ENCODE measurements around the gene PEX1.

PEX1 gene

GRCh38 chr7:92460510-92460909 is 67.8 kb downstream of the PEX1 start:
- H3K36me3 ChIP-seq (ENCODE audit: control insufficient read depth in 2 of 2, insufficient read depth in 1 of 2, low read length in 2 of 2): peaks cover 5 to 17% of the 10 kb centered on the region in 2 experiments
- H3K4me3 ChIP-seq (ENCODE audit: low read depth, low read length): no peak overlapping the region
- ChIA-PET CTCF (interaction anchor here (0.5 to 3.0 kb wide), 18 partner anchors 9 to 1197 kb away, joined by 3 to 29 read pairs (median 4); partner anchors contain the start of genes CYP51A1, GATAD1 and MTERF1), POLR2A (interaction anchor here (1.5 kb wide), 1 partner anchor 13 kb away, joined by 5 read pairs; the partner anchor contains the start of gene GATAD1)
- H3K9me3 ChIP-seq (ENCODE audit: control insufficient read depth, insufficient read depth, low read depth, low read length): no peaks in the 10 kb centered on the region
- TF ChIP-seq ZNF391 (tag by site-specific recombination; IDR thresholded peaks at IDR 0.05; ENCODE audit: borderline replicate concordance, low read depth) (no peak), HOXD13 (CRISPR knock-in tag; IDR thresholded peaks at IDR 0.05; ENCODE audit: borderline replicate concordance) (no peak), ZSCAN30 (tag by site-specific recombination; IDR thresholded peaks at IDR 0.05) (no peak)
- H3K4me1 ChIP-seq (ENCODE audit: control insufficient read depth, insufficient read depth, low read length): no peaks in the 10 kb centered on the region
- no peak overlapping the region for H3K27ac ChIP-seq (ENCODE audit: extremely low read depth, low read depth, low read length)

GRCh38 chr7:92460109-92460508 is 68.2 kb downstream of the PEX1 start:
- Histone ChIP-seq H3K4me1 (ENCODE audit: control insufficient read depth, insufficient read depth, low read length) (no peaks in the 10 kb centered on the region), H3K9me3 (ENCODE audit: control insufficient read depth, insufficient read depth, low read depth, low read length) (no peaks in the 10 kb centered on the region), H3K4me3 (ENCODE audit: low read depth, low read length) (no peak overlapping the region), H3K36me3 (ENCODE audit: control insufficient read depth in 2 of 2, insufficient read depth in 1 of 2, low read length in 2 of 2) (peaks cover 9 to 21% of the 10 kb centered on the region in 2 experiments), H3K27ac (ENCODE audit: extremely low read depth, low read depth, low read length) (no peak overlapping the region)
- ChIA-PET POLR2A (no interaction called here), CTCF (interaction anchor here (0.7 to 3.0 kb wide), 10 partner anchors 9 to 676 kb away, joined by 3 to 29 read pairs (median 6); partner anchors contain the start of gene GATAD1)
- TF ChIP-seq ZNF48 (tag by site-specific recombination; IDR thresholded peaks at IDR 0.05): no peak
- no peak for TF ChIP-seq ZNF112 (tag by site-specific recombination; IDR thresholded peaks at IDR 0.05)
- TF ChIP-seq ZNF10 (tag by site-specific recombination; IDR thresholded peaks at IDR 0.05): no peak
- TF ChIP-seq ZIC2 (tag by site-specific recombination; IDR thresholded peaks at IDR 0.05): no peak
- TF ChIP-seq, protein P1, sequence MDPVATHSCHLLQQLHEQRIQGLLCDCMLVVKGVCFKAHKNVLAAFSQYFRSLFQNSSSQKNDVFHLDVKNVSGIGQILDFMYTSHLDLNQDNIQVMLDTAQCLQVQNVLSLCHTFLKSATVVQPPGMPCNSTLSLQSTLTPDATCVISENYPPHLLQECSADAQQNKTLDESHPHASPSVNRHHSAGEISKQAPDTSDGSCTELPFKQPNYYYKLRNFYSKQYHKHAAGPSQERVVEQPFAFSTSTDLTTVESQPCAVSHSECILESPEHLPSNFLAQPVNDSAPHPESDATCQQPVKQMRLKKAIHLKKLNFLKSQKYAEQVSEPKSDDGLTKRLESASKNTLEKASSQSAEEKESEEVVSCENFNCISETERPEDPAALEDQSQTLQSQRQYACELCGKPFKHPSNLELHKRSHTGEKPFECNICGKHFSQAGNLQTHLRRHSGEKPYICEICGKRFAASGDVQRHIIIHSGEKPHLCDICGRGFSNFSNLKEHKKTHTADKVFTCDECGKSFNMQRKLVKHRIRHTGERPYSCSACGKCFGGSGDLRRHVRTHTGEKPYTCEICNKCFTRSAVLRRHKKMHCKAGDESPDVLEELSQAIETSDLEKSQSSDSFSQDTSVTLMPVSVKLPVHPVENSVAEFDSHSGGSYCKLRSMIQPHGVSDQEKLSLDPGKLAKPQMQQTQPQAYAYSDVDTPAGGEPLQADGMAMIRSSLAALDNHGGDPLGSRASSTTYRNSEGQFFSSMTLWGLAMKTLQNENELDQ (tag by site-specific recombination; IDR thresholded peaks at IDR 0.05; ENCODE audit: low read depth): no peak
- no peak for TF ChIP-seq WT1 (tag by site-specific recombination; IDR thresholded peaks at IDR 0.05)
- no peak for TF ChIP-seq SP3 (tag by site-specific recombination; IDR thresholded peaks at IDR 0.05)
- TF ChIP-seq SALL2 (tag by site-specific recombination; IDR thresholded peaks at IDR 0.05; ENCODE audit: borderline replicate concordance): no peak
- TF ChIP-seq, protein P2, sequence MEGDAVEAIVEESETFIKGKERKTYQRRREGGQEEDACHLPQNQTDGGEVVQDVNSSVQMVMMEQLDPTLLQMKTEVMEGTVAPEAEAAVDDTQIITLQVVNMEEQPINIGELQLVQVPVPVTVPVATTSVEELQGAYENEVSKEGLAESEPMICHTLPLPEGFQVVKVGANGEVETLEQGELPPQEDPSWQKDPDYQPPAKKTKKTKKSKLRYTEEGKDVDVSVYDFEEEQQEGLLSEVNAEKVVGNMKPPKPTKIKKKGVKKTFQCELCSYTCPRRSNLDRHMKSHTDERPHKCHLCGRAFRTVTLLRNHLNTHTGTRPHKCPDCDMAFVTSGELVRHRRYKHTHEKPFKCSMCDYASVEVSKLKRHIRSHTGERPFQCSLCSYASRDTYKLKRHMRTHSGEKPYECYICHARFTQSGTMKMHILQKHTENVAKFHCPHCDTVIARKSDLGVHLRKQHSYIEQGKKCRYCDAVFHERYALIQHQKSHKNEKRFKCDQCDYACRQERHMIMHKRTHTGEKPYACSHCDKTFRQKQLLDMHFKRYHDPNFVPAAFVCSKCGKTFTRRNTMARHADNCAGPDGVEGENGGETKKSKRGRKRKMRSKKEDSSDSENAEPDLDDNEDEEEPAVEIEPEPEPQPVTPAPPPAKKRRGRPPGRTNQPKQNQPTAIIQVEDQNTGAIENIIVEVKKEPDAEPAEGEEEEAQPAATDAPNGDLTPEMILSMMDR (tag by site-specific recombination; IDR thresholded peaks at IDR 0.05): no peak

- no peak overlapping the region for H3K27ac ChIP-seq (ENCODE audit: extremely low read depth, low read depth, low read length)
- H3K36me3 ChIP-seq (ENCODE audit: control insufficient read depth in 2 of 2, insufficient read depth in 1 of 2, low read length in 2 of 2): peaks cover 32 to 60% of the 10 kb centered on the region in 2 experiments
- POLR2A ChIA-PET: no interaction called here
- H3K4me3 ChIP-seq (ENCODE audit: low read depth, low read length): no peak overlapping the region
- H3K4me1 ChIP-seq (ENCODE audit: control insufficient read depth, insufficient read depth, low read length): no peaks in the 10 kb centered on the region
- CTCF ChIA-PET: interaction anchor here (0.7 kb wide), 2 partner anchors 51 to 1294 kb away, joined by 3 read pairs; no protein-coding TSS in a partner anchor
- H3K9me3 ChIP-seq (ENCODE audit: control insufficient read depth, insufficient read depth, low read depth, low read length): no peaks in the 10 kb centered on the region
- TF ChIP-seq ZNF266 (tag by site-specific recombination; IDR thresholded peaks at IDR 0.05; ENCODE audit: low read depth): no peak
- TF ChIP-seq YY2 (tag by site-specific recombination; IDR thresholded peaks at IDR 0.05): no peak
- TF ChIP-seq ZNF623 (tag by site-specific recombination; IDR thresholded peaks at IDR 0.05): no peak
- no peak for TF ChIP-seq HOXA7 (CRISPR knock-in tag; IDR thresholded peaks at IDR 0.05; ENCODE audit: borderline replicate concordance)
- TF ChIP-seq, protein P3, sequence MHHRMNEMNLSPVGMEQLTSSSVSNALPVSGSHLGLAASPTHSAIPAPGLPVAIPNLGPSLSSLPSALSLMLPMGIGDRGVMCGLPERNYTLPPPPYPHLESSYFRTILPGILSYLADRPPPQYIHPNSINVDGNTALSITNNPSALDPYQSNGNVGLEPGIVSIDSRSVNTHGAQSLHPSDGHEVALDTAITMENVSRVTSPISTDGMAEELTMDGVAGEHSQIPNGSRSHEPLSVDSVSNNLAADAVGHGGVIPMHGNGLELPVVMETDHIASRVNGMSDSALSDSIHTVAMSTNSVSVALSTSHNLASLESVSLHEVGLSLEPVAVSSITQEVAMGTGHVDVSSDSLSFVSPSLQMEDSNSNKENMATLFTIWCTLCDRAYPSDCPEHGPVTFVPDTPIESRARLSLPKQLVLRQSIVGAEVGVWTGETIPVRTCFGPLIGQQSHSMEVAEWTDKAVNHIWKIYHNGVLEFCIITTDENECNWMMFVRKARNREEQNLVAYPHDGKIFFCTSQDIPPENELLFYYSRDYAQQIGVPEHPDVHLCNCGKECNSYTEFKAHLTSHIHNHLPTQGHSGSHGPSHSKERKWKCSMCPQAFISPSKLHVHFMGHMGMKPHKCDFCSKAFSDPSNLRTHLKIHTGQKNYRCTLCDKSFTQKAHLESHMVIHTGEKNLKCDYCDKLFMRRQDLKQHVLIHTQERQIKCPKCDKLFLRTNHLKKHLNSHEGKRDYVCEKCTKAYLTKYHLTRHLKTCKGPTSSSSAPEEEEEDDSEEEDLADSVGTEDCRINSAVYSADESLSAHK (tag by site-specific recombination; IDR thresholded peaks at IDR 0.05): no peak
- TF ChIP-seq PRDM10 (tag by site-specific recombination; IDR thresholded peaks at IDR 0.05): no peak
- TF ChIP-seq ZBTB8A (tag by site-specific recombination; IDR thresholded peaks at IDR 0.05): no peak
- TF ChIP-seq REPIN1 (tag by site-specific recombination; IDR thresholded peaks at IDR 0.05; ENCODE audit: low read depth): no peak
- no peak for TF ChIP-seq ZNF544 (tag by site-specific recombination; IDR thresholded peaks at IDR 0.05)
Measured at GRCh38 chr7:92456236-92456635, 72.1 kb downstream of the PEX1 start.
